ENCODE results near the gene TEPSIN.

Gene TEPSIN

GRCh38 chr17:81251709-81252301 is 12.9 kb upstream of the TEPSIN start:
- intact Hi-C loops (cut with DNase I; ENCODE audit: low total_unique reads), result loop anchor here (5.0 kb wide), 2 partner anchors 230 to 350 kb away; no protein-coding TSS in a partner anchor
- no peaks in the 10 kb centered on the region for H3K27me3 ChIP-seq
- H3K4me3 ChIP-seq, result no peak overlapping the region
- H3K27ac ChIP-seq, result no peak overlapping the region
- no peak for TF ChIP-seq CTCF (IDR thresholded peaks at IDR 0.05)
- H3K4me1 ChIP-seq, result peaks cover 0 to 16% (median 13%) of the 10 kb centered on the region in 4 donors
- H3K36me3 ChIP-seq, result peaks cover 21 to 53% (median 42%) of the 10 kb centered on the region in 3 donors
- DNase-seq, result no peak
- no peaks in the 10 kb centered on the region for H3K9me3 ChIP-seq

GRCh38 chr17:81251094-81251708 is 12.3 kb upstream of the TEPSIN start:
- H3K9me3 ChIP-seq, result no peaks in the 10 kb centered on the region
- peaks cover 0 to 16% (median 13%) of the 10 kb centered on the region in 4 donors for H3K4me1 ChIP-seq
- no peak for TF ChIP-seq CTCF (IDR thresholded peaks at IDR 0.05)
- H3K4me3 ChIP-seq, result no peak overlapping the region
- H3K27me3 ChIP-seq, result no peaks in the 10 kb centered on the region
- H3K36me3 ChIP-seq, result peaks cover 21 to 52% (median 43%) of the 10 kb centered on the region in 3 donors
- no peak overlapping the region for H3K27ac ChIP-seq
- DNase-seq, result no peak
- intact Hi-C loops (cut with DNase I; ENCODE audit: low total_unique reads), result loop anchor here (5.0 kb wide), 2 partner anchors 231 to 351 kb away; no protein-coding TSS in a partner anchor

- H3K4me1 ChIP-seq, result peaks cover 0 to 13% (median 10%) of the 10 kb centered on the region in 4 donors
- no peaks in the 10 kb centered on the region for H3K27me3 ChIP-seq
- H3K9me3 ChIP-seq, result no peaks in the 10 kb centered on the region
- no peak for TF ChIP-seq CTCF (IDR thresholded peaks at IDR 0.05)
- no peak for DNase-seq
- intact Hi-C loops (cut with DNase I; ENCODE audit: low total_unique reads), result loop anchor here (5.0 kb wide), 2 partner anchors 232 to 352 kb away; no protein-coding TSS in a partner anchor
- no peak overlapping the region for H3K27ac ChIP-seq
- peaks cover 21 to 55% (median 43%) of the 10 kb centered on the region in 3 donors for H3K36me3 ChIP-seq
- H3K4me3 ChIP-seq, result no peak overlapping the region
Observed at GRCh38 chr17:81250286-81251093, 11.6 kb upstream of the TEPSIN start.

GRCh38 chr17:81249223-81250040 is 10.6 kb upstream of the TEPSIN start:
- TF ChIP-seq CTCF (IDR thresholded peaks at IDR 0.05), result no peak
- Histone ChIP-seq H3K27me3 (no peaks in the 10 kb centered on the region), H3K27ac (no peak overlapping the region), H3K9me3 (no peaks in the 10 kb centered on the region), H3K4me3 (no peak overlapping the region), H3K4me1 (peaks cover 0 to 2% (median 0%) of the 10 kb centered on the region in 4 donors), H3K36me3 (peaks cover 21 to 61% (median 43%) of the 10 kb centered on the region in 3 donors)
- intact Hi-C loops (cut with DNase I; ENCODE audit: low total_unique reads), result loop anchor here (5.0 kb wide), 2 partner anchors 233 to 353 kb away; no protein-coding TSS in a partner anchor
- no peak for DNase-seq

GRCh38 chr17:81248649-81249048 is 9.8 kb upstream of the TEPSIN start:
- Histone ChIP-seq H3K36me3 (peaks cover 21 to 61% (median 43%) of the 10 kb centered on the region in 3 donors), H3K27ac (no peak overlapping the region), H3K4me3 (no peak overlapping the region), H3K27me3 (no peaks in the 10 kb centered on the region), H3K4me1 (no peaks in the 10 kb centered on the region), H3K9me3 (no peaks in the 10 kb centered on the region)
- no peak for DNase-seq
- intact Hi-C loops (cut with DNase I; ENCODE audit: low total_unique reads), result no loop called here
- TF ChIP-seq CTCF (IDR thresholded peaks at IDR 0.05), result no peak

All from tibial artery (tissue), 4 donors.